HG03354 (cell line): ENCODE measurements around the gene RAB17.

Experiments used
- ATAC-seq: cut with Tn5 transposase; IDR thresholded peaks from one replicate; pipeline ENCODE4 v1.9.1; 2021; ENCODE audit warnings: mild to moderate bottlenecking; ENCODE audit not compliant: unreplicated experiment, poor library complexity, severe bottlenecking

RAB17 gene

DNA sequence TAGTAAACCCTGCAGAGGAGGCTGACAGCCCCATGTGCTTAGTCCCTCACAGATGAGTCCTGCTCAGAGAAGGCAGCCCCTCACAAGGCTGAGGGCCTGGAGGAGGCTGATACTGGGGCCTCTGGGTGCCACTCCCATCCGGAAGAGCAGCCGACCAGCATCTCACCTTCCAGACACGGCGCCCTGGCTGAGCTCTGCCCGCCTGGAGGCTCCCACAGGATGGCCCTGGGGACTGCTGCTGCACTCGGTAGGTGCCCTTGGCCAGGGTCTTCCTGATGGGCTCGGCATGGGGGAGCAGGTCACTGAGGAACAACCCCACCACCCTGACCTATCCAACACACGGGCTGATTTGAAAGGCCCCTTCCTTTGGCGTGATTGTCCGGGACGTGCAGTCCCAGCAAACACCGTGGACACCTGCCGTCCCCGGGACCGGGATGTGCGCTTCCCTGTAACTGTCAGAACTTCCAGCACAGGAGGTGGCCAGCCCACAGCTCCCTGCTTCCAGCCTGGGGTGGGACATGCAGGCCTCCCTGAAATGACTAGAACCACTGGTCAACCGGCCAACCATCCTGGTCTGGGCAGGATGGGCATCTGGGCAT, 64.9 kb downstream of the RAB17 start:
- ATAC-seq, result no peak

GRCh38 chr2:237524631-237525030, 65.9 kb downstream of the RAB17 start:
- ATAC-seq, result no peak
